ENCODE measurements around the gene MORC3. TPM values are rescaled to one million over a fixed set of nuclear protein-coding genes. Genes with fewer than 3 reads are reported as not detected.
"Not testable (repeated sequence)": the region's sequence is repeated elsewhere in the genome, so short reads cannot be mapped to it uniquely, and the experiment has no call there.

MORC3 gene
- total and polyA plus RNA-seq, 2 of the 4 experiments (the other 2 are of a cell fraction), result 14.0 to 23.5 TPM

- Histone ChIP-seq H3K4me3 (ENCODE audit: insufficient read depth, low read depth, low read length) (no peak overlapping the region), H3K9ac (ENCODE audit: low read depth, low read length) (no peak overlapping the region), H2BK15ac (ENCODE audit: low read depth, low read length) (no peak overlapping the region), H2AFZ (replicated peaks; ENCODE audit: low read length, poor library complexity) (no peak overlapping the region), H3K79me1 (ENCODE audit: low read depth in 1 of 2, low read length in 2 of 2) (peaks cover 3 to 14% of the 10 kb centered on the region in 2 experiments; a peak in 2 of 4 replicates), H2BK120ac (ENCODE audit: low read depth, low read length) (no peak overlapping the region), H3K27ac (ENCODE audit: insufficient read depth, low read length) (no peak overlapping the region), H3K9me1 (ENCODE audit: insufficient read depth, low read length) (0 out of 2 replicates have a peak, but pooled peaks cover 3% of the 10 kb centered on the region), H3K14ac (replicated peaks; ENCODE audit: low read depth, low read length) (no peak overlapping the region), H4K20me1 (ENCODE audit: insufficient read depth, low read length) (no peaks in the 10 kb centered on the region), H2AK9ac (replicated peaks; ENCODE audit: low read depth, low read length, poor library complexity) (no peak overlapping the region), H3K9me3 (ENCODE audit: control insufficient read depth, insufficient read depth, low read length) (no peaks in the 10 kb centered on the region), H2BK20ac (ENCODE audit: low read depth, low read length) (no peak overlapping the region), H3K4ac (ENCODE audit: low read depth, low read length) (no peak overlapping the region), H3K4me1 (ENCODE audit: control insufficient read depth, insufficient read depth, low read length) (peaks cover 6% of the 10 kb centered on the region), H3K4me2 (ENCODE audit: low read depth, low read length) (no peak overlapping the region), H4K5ac (ENCODE audit: low read depth, low read length) (no peak overlapping the region), H3K23ac (ENCODE audit: low read depth, low read length) (no peak overlapping the region), H2BK5ac (ENCODE audit: low read depth, low read length, poor library complexity, severe bottlenecking) (no peak overlapping the region), H2AK5ac (ENCODE audit: low read depth, low read length) (no peak overlapping the region), H3K18ac (ENCODE audit: low read depth, low read length) (no peak overlapping the region), H4K8ac (ENCODE audit: low read depth in 2 of 2, low read length in 2 of 2) (no peak overlapping the region), H3K36me3 (ENCODE audit: control insufficient read depth, insufficient read depth, low read length) (peaks cover 10% of the 10 kb centered on the region), H4K91ac (ENCODE audit: insufficient read depth, low read depth, low read length) (no peak overlapping the region), H3K27me3 (ENCODE audit: control insufficient read depth, insufficient read depth, low read length) (no peaks in the 10 kb centered on the region), H3K56ac (ENCODE audit: extremely low read depth, insufficient read depth, low read length) (no peak overlapping the region)
- POLR2A ChIA-PET (ENCODE audit: unreplicated experiment), result no interaction called here
- TF ChIP-seq RAD21 (IDR thresholded peaks at IDR 0.05; ENCODE audit: low read length) (no peak), CEBPB (IDR thresholded peaks at IDR 0.05; ENCODE audit: low read depth, low read length) (no peak), NFE2L2 (IDR thresholded peaks at IDR 0.05; ENCODE audit: low read depth, low read length) (peak; percentile 94), MAFK (IDR thresholded peaks at IDR 0.05; ENCODE audit: low read depth, low read length) (peak; percentile 59; the same call in 1 of the 2 replicates)
- in situ Hi-C loops (cut with MboI; ENCODE audit: low sequenced_read_pairs) (no loop called here), dilution Hi-C loops (cut with HindIII; ENCODE audit: low sequenced_read_pairs, unreplicated experiment) (no loop called here), intact Hi-C loops (cut with micrococcal nuclease) (no loop called here)
- WGBS, 2 experiments (ENCODE audit: extremely low coverage in 2 of 2, insufficient read length in 1 of 2), result no CpG with 5 or more reads among the region's 9 CpGs
- CTCF ChIA-PET, result no interaction called here
- ATAC-seq (ENCODE audit: low read depth) (no peak), DNase-seq (peak; percentile 9)
- no TSS peak for BruUV-seq (replicated peaks)
Observed at GRCh38 chr21:36381841-36382589, 62.0 kb downstream of the MORC3 start.

DNA sequence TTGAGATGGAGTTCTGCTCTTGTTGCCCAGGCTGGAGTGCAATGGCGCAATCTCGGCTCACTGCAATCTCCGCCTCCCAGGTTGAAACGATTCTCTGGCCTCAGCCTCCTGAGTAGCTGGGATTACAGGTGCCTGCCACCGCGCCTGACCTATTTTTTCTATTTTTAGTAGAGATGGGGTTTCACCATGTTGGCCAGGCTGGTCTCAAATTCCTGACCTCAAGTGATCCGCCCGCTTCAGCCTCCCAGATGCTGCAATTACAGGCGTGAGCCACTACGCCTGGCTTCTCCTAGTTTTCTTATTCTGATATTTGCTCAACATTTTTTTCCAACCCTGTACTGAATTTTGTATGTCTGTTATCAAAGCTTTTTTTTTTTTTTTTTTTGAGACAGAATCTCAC lies 62.7 kb downstream of the MORC3 start:
- dilution Hi-C loops (cut with HindIII; ENCODE audit: low sequenced_read_pairs, unreplicated experiment); H4K8ac ChIP-seq (ENCODE audit: low read depth in 2 of 2, low read length in 2 of 2); BruUV-seq (replicated peaks); in situ Hi-C loops (cut with MboI; ENCODE audit: low sequenced_read_pairs); H2BK5ac ChIP-seq (ENCODE audit: low read depth, low read length, poor library complexity, severe bottlenecking); H3K9me1 ChIP-seq (ENCODE audit: insufficient read depth, low read length); H3K18ac ChIP-seq (ENCODE audit: low read depth, low read length); H3K4me3 ChIP-seq (ENCODE audit: insufficient read depth, low read depth, low read length); H3K27ac ChIP-seq (ENCODE audit: insufficient read depth, low read length); ATAC-seq (ENCODE audit: low read depth); H4K91ac ChIP-seq (ENCODE audit: insufficient read depth, low read depth, low read length); H3K4ac ChIP-seq (ENCODE audit: low read depth, low read length); DNase-seq; H2BK15ac ChIP-seq (ENCODE audit: low read depth, low read length); H2AFZ ChIP-seq (replicated peaks; ENCODE audit: low read length, poor library complexity); H4K20me1 ChIP-seq (ENCODE audit: insufficient read depth, low read length); POLR2A ChIA-PET (ENCODE audit: unreplicated experiment); H4K5ac ChIP-seq (ENCODE audit: low read depth, low read length); H3K4me2 ChIP-seq (ENCODE audit: low read depth, low read length); H3K27me3 ChIP-seq (ENCODE audit: control insufficient read depth, insufficient read depth, low read length); H3K23ac ChIP-seq (ENCODE audit: low read depth, low read length); H3K56ac ChIP-seq (ENCODE audit: extremely low read depth, insufficient read depth, low read length); H2BK120ac ChIP-seq (ENCODE audit: low read depth, low read length); H2AK5ac ChIP-seq (ENCODE audit: low read depth, low read length); H3K9ac ChIP-seq (ENCODE audit: low read depth, low read length); H3K36me3 ChIP-seq (ENCODE audit: control insufficient read depth, insufficient read depth, low read length); H3K4me1 ChIP-seq (ENCODE audit: control insufficient read depth, insufficient read depth, low read length); intact Hi-C loops (cut with micrococcal nuclease); H2BK20ac ChIP-seq (ENCODE audit: low read depth, low read length); H3K9me3 ChIP-seq (ENCODE audit: control insufficient read depth, insufficient read depth, low read length); H3K14ac ChIP-seq (replicated peaks; ENCODE audit: low read depth, low read length); CTCF ChIA-PET; H2AK9ac ChIP-seq (replicated peaks; ENCODE audit: low read depth, low read length, poor library complexity): not testable (repeated sequence)
- WGBS, 2 experiments (ENCODE audit: extremely low coverage in 2 of 2, insufficient read length in 1 of 2), result 100% methylated on average over 1 of the region's 10 CpGs; no CpG with 5 or more reads in 1 of the 2 experiments
- peaks cover 3 to 15% of the 10 kb centered on the region in 2 experiments; a peak in 2 of 4 replicates for H3K79me1 ChIP-seq (ENCODE audit: low read depth in 1 of 2, low read length in 2 of 2)

Data from IMR-90 (cell line).